WERI-Rb-1 (cell line): ENCODE data around the gene FMN2.
"Not testable (repeated sequence)": the region's sequence is repeated elsewhere in the genome, so short reads cannot be mapped to it uniquely, and the experiment has no call there.

Experiments used
- DNase-seq: peaks from one replicate; pipeline ENCODE4 v3.0.0-alpha.2; 2020
- H3K27ac ChIP-seq: fragments of 250-450 bp; sonication (Bioruptor Pico); 2 replicates; pipeline ENCODE4 v1.5.1; 2020; ENCODE audit warnings: mild to moderate bottlenecking, moderate library complexity
- H3K27me3 ChIP-seq: fragments of 250-450 bp; sonication (Bioruptor Pico); 2 replicates; pipeline ENCODE4 v1.5.1; 2021; ENCODE audit warnings: mild to moderate bottlenecking, low read depth, moderate library complexity; ENCODE audit not compliant: insufficient read depth, severe bottlenecking
- H3K36me3 ChIP-seq: fragments of 250-450 bp; sonication (Bioruptor Pico); 2 replicates; pipeline ENCODE4 v1.5.1; 2020; ENCODE audit warnings: mild to moderate bottlenecking, moderate library complexity
- H3K4me3 ChIP-seq: 2 replicates; pipeline ENCODE4 v1.5.1; 2011; ENCODE audit warnings: low read depth, mild to moderate bottlenecking, control low read depth, low read length
- H3K9me3 ChIP-seq: fragments of 250-450 bp; sonication (Bioruptor Pico); 2 replicates; pipeline ENCODE4 v1.5.1; 2021; ENCODE audit warnings: mild to moderate bottlenecking, moderate library complexity; ENCODE audit not compliant: severe bottlenecking
- CTCF ChIP-seq: IDR thresholded peaks from 2 replicates; pipeline ENCODE4 v1.5.1; 2011; ENCODE audit warnings: low read depth, mild to moderate bottlenecking, control low read depth, inconsistent platforms, low read length

Gene FMN2

GRCh38 chr1:240256836-240257503 lies 165.3 kb downstream of the FMN2 start:
- no peak overlapping the region for H3K27ac ChIP-seq
- no peak overlapping the region for H3K4me3 ChIP-seq
- H3K36me3 ChIP-seq: peaks cover 79% of the 10 kb centered on the region
- H3K9me3 ChIP-seq: no peaks in the 10 kb centered on the region
- DNase-seq: no peak
- no peaks in the 10 kb centered on the region for H3K27me3 ChIP-seq
- no peak for TF ChIP-seq CTCF

- Histone ChIP-seq H3K27me3 (no peaks in the 10 kb centered on the region), H3K27ac (no peak overlapping the region), H3K9me3 (no peaks in the 10 kb centered on the region), H3K36me3 (peaks cover 83% of the 10 kb centered on the region), H3K4me3 (no peak overlapping the region)
- TF ChIP-seq CTCF: no peak
- no peak for DNase-seq
These were observed 167.2 kb downstream of the FMN2 start for GRCh38 chr1:240258910-240259309.

- H3K4me3 ChIP-seq, H3K27ac ChIP-seq, DNase-seq, H3K27me3 ChIP-seq, H3K9me3 ChIP-seq: not testable (repeated sequence)
- H3K36me3 ChIP-seq: peaks cover 76% of the 10 kb centered on the region
These were observed 172.8 kb downstream of the FMN2 start for GRCh38 chr1:240264494-240264893.

- Histone ChIP-seq H3K4me3 (no peak overlapping the region), H3K27ac (no peak overlapping the region), H3K27me3 (no peaks in the 10 kb centered on the region), H3K36me3 (peaks cover 83% of the 10 kb centered on the region), H3K9me3 (no peaks in the 10 kb centered on the region)
- DNase-seq: no peak
- TF ChIP-seq CTCF: no peak
These were observed 179.4 kb downstream of the FMN2 start for GRCh38 chr1:240271081-240271480.

GRCh38 chr1:240274569-240274968 lies 182.9 kb downstream of the FMN2 start:
- H3K9me3 ChIP-seq: no peaks in the 10 kb centered on the region
- H3K36me3 ChIP-seq: peaks cover 72% of the 10 kb centered on the region
- no peak overlapping the region for H3K27ac ChIP-seq
- H3K27me3 ChIP-seq: no peaks in the 10 kb centered on the region
- no peak for DNase-seq
- no peak overlapping the region for H3K4me3 ChIP-seq
- no peak for TF ChIP-seq CTCF

- not testable (repeated sequence) for H3K9me3 ChIP-seq, H3K27ac ChIP-seq, H3K4me3 ChIP-seq, DNase-seq, H3K27me3 ChIP-seq
- H3K36me3 ChIP-seq: peaks cover 71% of the 10 kb centered on the region
These were observed 183.5 kb downstream of the FMN2 start for GRCh38 chr1:240275219-240275618.

GRCh38 chr1:240278082-240278481 lies 186.4 kb downstream of the FMN2 start:
- Histone ChIP-seq H3K9me3 (no peaks in the 10 kb centered on the region), H3K36me3 (peaks cover 64% of the 10 kb centered on the region), H3K27ac (no peak overlapping the region), H3K4me3 (no peak overlapping the region), H3K27me3 (no peaks in the 10 kb centered on the region)
- no peak for DNase-seq
- TF ChIP-seq CTCF: no peak
